Measurements from ENCODE around the gene CTIF.

- TF ChIP-seq CTCF (IDR thresholded peaks at IDR 0.05) (no peak), POLR2A (IDR thresholded peaks at IDR 0.05) (no peak)
These were observed 339.1 kb downstream of the CTIF start for GRCh38 chr18:48877941-48878340.

Data from heart left ventricle (tissue), 13 donors.